ENCODE data around the gene NLN.

NLN gene

GRCh38 chr5:65821966-65822365 lies 100.0 kb downstream of the NLN start:
- Histone ChIP-seq H3K9me3 (ENCODE audit: control insufficient read depth, insufficient read depth, low read depth, low read length) (no peaks in the 10 kb centered on the region), H3K27ac (ENCODE audit: extremely low read depth, low read depth, low read length) (no peak overlapping the region), H3K4me3 (ENCODE audit: low read depth, low read length) (no peak overlapping the region), H3K36me3 (ENCODE audit: control insufficient read depth in 2 of 2, insufficient read depth in 1 of 2, low read length in 2 of 2) (no peaks in the 10 kb centered on the region), H3K4me1 (ENCODE audit: control insufficient read depth, insufficient read depth, low read length) (no peaks in the 10 kb centered on the region)
- TF ChIP-seq ZNF24 (tag by site-specific recombination; IDR thresholded peaks at IDR 0.05) (no peak), ZFHX2 (tag by site-specific recombination; conservative IDR thresholded peaks at IDR 0.05) (no peak), ZNF18 (tag by site-specific recombination; IDR thresholded peaks at IDR 0.05) (no peak), ZNF133 (tag by site-specific recombination; IDR thresholded peaks at IDR 0.05) (no peak), IKZF3 (tag by site-specific recombination; IDR thresholded peaks at IDR 0.05) (no peak), ZNF658 (tag by site-specific recombination; IDR thresholded peaks at IDR 0.05) (no peak), KLF8 (tag by site-specific recombination; IDR thresholded peaks at IDR 0.05) (no peak), ZNF23 (tag by site-specific recombination; IDR thresholded peaks at IDR 0.05; ENCODE audit: borderline replicate concordance) (no peak), ZNF146 (tag by site-specific recombination; IDR thresholded peaks at IDR 0.05) (no peak)
- POLR2A ChIA-PET: no interaction called here
- CTCF ChIA-PET: no interaction called here

- Histone ChIP-seq H3K36me3 (ENCODE audit: control insufficient read depth in 2 of 2, insufficient read depth in 1 of 2, low read length in 2 of 2) (no peaks in the 10 kb centered on the region), H3K4me3 (ENCODE audit: low read depth, low read length) (no peak overlapping the region), H3K4me1 (ENCODE audit: control insufficient read depth, insufficient read depth, low read length) (no peaks in the 10 kb centered on the region), H3K27ac (ENCODE audit: extremely low read depth, low read depth, low read length) (no peak overlapping the region), H3K9me3 (ENCODE audit: control insufficient read depth, insufficient read depth, low read depth, low read length) (no peaks in the 10 kb centered on the region)
- POLR2A ChIA-PET: no interaction called here
- CTCF ChIA-PET: interaction anchor here (1.3 to 1.8 kb wide), 2 partner anchors 12 to 351 kb away, joined by 3 to 7 read pairs; no protein-coding TSS in a partner anchor
- TF ChIP-seq ZNF19 (tag by site-specific recombination; IDR thresholded peaks at IDR 0.05; ENCODE audit: low read depth): no peak
- no peak for TF ChIP-seq ZFHX2 (tag by site-specific recombination; conservative IDR thresholded peaks at IDR 0.05)
- no peak for TF ChIP-seq ZNF416 (tag by site-specific recombination; IDR thresholded peaks at IDR 0.05)
- TF ChIP-seq ZNF76 (tag by site-specific recombination; IDR thresholded peaks at IDR 0.05; ENCODE audit: borderline replicate concordance, low read depth): no peak
- TF ChIP-seq, protein P1, sequence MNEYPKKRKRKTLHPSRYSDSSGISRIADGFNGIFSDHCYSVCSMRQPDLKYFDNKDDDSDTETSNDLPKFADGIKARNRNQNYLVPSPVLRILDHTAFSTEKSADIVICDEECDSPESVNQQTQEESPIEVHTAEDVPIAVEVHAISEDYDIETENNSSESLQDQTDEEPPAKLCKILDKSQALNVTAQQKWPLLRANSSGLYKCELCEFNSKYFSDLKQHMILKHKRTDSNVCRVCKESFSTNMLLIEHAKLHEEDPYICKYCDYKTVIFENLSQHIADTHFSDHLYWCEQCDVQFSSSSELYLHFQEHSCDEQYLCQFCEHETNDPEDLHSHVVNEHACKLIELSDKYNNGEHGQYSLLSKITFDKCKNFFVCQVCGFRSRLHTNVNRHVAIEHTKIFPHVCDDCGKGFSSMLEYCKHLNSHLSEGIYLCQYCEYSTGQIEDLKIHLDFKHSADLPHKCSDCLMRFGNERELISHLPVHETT (tag by site-specific recombination; IDR thresholded peaks at IDR 0.05): no peak
- no peak for TF ChIP-seq KLF7 (tag by site-specific recombination; IDR thresholded peaks at IDR 0.05; ENCODE audit: borderline replicate concordance)
- TF ChIP-seq ZSCAN23 (tag by site-specific recombination; IDR thresholded peaks at IDR 0.05): no peak
- TF ChIP-seq, protein P2, sequence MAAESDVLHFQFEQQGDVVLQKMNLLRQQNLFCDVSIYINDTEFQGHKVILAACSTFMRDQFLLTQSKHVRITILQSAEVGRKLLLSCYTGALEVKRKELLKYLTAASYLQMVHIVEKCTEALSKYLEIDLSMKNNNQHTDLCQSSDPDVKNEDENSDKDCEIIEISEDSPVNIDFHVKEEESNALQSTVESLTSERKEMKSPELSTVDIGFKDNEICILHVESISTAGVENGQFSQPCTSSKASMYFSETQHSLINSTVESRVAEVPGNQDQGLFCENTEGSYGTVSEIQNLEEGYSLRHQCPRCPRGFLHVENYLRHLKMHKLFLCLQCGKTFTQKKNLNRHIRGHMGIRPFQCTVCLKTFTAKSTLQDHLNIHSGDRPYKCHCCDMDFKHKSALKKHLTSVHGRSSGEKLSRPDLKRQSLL (tag by site-specific recombination; IDR thresholded peaks at IDR 0.05): no peak
- no peak for TF ChIP-seq ZNF529 (tag by site-specific recombination; IDR thresholded peaks at IDR 0.05; ENCODE audit: insufficient replicate concordance)
- TF ChIP-seq ZNF248 (tag by site-specific recombination; IDR thresholded peaks at IDR 0.05): no peak
- TF ChIP-seq ZNF501 (tag by site-specific recombination; IDR thresholded peaks at IDR 0.05): no peak
- TF ChIP-seq BCL6B (tag by site-specific recombination; IDR thresholded peaks at IDR 0.05): no peak
- TF ChIP-seq, protein P3, sequence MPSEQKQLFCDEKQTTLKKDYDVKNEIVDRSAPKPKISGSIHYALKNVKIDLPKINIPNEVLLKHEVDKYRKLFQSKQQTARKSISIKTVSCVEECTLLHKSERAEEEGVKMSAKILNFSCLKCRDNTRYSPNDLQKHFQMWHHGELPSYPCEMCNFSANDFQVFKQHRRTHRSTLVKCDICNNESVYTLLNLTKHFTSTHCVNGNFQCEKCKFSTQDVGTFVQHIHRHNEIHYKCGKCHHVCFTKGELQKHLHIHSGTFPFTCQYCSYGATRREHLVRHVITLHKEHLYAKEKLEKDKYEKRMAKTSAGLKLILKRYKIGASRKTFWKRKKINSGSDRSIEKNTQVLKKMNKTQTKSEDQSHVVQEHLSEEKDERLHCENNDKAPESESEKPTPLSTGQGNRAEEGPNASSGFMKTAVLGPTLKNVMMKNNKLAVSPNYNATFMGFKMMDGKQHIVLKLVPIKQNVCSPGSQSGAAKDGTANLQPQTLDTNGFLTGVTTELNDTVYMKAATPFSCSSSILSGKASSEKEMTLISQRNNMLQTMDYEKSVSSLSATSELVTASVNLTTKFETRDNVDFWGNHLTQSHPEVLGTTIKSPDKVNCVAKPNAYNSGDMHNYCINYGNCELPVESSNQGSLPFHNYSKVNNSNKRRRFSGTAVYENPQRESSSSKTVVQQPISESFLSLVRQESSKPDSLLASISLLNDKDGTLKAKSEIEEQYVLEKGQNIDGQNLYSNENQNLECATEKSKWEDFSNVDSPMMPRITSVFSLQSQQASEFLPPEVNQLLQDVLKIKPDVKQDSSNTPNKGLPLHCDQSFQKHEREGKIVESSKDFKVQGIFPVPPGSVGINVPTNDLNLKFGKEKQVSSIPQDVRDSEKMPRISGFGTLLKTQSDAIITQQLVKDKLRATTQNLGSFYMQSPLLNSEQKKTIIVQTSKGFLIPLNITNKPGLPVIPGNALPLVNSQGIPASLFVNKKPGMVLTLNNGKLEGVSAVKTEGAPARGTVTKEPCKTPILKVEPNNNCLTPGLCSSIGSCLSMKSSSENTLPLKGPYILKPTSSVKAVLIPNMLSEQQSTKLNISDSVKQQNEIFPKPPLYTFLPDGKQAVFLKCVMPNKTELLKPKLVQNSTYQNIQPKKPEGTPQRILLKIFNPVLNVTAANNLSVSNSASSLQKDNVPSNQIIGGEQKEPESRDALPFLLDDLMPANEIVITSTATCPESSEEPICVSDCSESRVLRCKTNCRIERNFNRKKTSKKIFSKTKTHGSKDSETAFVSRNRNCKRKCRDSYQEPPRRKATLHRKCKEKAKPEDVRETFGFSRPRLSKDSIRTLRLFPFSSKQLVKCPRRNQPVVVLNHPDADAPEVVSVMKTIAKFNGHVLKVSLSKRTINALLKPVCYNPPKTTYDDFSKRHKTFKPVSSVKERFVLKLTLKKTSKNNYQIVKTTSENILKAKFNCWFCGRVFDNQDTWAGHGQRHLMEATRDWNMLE (tag by site-specific recombination; conservative IDR thresholded peaks at IDR 0.05; ENCODE audit: low read depth): no peak
- TF ChIP-seq ZNF114 (tag by site-specific recombination; IDR thresholded peaks at IDR 0.05): no peak
These were observed 100.7 kb downstream of the NLN start for GRCh38 chr5:65822710-65823109.
